ENCODE data around the gene CSTB. TPM values are rescaled to one million over a fixed set of nuclear protein-coding genes. Genes with fewer than 3 reads are reported as not detected.

CSTB gene
- total RNA-seq, 1 donor from 2014 or later, result 55.8 TPM

DNA sequence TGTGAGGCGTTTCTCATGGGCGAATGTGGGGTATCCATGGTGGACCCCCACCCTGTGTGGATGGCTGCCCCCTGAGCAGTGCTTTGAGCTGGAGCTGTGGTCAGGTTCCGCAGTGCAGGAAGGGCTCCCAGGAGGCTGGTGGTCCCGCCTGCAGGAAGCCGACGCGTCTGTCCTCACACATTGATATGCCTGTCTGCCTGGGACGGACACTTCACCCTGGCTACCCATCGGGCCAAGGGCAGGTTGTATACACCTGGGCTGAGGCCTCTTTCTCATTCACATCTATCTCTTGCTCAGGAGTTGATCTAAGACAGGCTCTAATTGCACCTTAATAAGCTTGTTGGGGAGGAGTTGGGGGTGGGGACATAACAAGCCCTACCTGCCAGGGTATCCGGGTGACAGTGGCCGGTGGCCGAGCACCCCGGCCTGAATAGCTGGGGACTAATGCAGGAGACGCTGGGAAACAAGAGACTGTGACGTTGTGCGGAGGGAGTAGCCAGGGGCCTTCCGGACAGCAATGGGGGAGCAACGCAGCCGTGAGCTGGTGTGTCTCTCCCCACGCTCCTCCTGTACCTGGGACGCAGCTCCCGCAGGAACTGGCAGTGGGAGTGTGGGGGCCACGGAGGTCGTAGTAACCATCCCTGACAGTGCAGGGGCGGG lies 35.5 kb downstream of the CSTB start:
- Mint-ChIP-seq H3K27me3 (ENCODE audit: low read depth) (no peaks in the 10 kb centered on the region), H3K4me3 (ENCODE audit: low read depth) (no peak overlapping the region), H3K27ac (no peak overlapping the region), H3K9me3 (no peaks in the 10 kb centered on the region), H3K4me1 (ENCODE audit: low read depth) (peaks cover 4% of the 10 kb centered on the region), H3K36me3 (ENCODE audit: low read depth) (peaks cover 33% of the 10 kb centered on the region)
- intact Hi-C loops (cut with micrococcal nuclease), result no loop called here
- DNase-seq (ENCODE audit: low spot score), result no peak

GRCh38 chr21:43739621-43740435 lies 36.3 kb downstream of the CSTB start:
- no peaks in the 10 kb centered on the region for H3K27me3 Mint-ChIP-seq (ENCODE audit: low read depth)
- H3K4me1 Mint-ChIP-seq (ENCODE audit: low read depth), result peaks cover 5% of the 10 kb centered on the region
- no peak for DNase-seq (ENCODE audit: low spot score)
- peaks cover 28% of the 10 kb centered on the region for H3K36me3 Mint-ChIP-seq (ENCODE audit: low read depth)
- intact Hi-C loops (cut with micrococcal nuclease), result no loop called here
- no peak overlapping the region for H3K4me3 Mint-ChIP-seq (ENCODE audit: low read depth)
- H3K27ac Mint-ChIP-seq, result no peak overlapping the region
- H3K9me3 Mint-ChIP-seq, result no peaks in the 10 kb centered on the region

- H3K36me3 Mint-ChIP-seq (ENCODE audit: low read depth), result peaks cover 17% of the 10 kb centered on the region
- peaks cover 14% of the 10 kb centered on the region for H3K4me1 Mint-ChIP-seq (ENCODE audit: low read depth)
- H3K4me3 Mint-ChIP-seq (ENCODE audit: low read depth), result no peak overlapping the region
- no peaks in the 10 kb centered on the region for H3K27me3 Mint-ChIP-seq (ENCODE audit: low read depth)
- DNase-seq (ENCODE audit: low spot score), result no peak
- H3K27ac Mint-ChIP-seq, result no peak overlapping the region
- H3K9me3 Mint-ChIP-seq, result no peaks in the 10 kb centered on the region
- intact Hi-C loops (cut with micrococcal nuclease), result no loop called here
These were observed 38.8 kb downstream of the CSTB start for GRCh38 chr21:43737158-43737950.

- Mint-ChIP-seq H3K9me3 (no peaks in the 10 kb centered on the region), H3K4me1 (ENCODE audit: low read depth) (peaks cover 16% of the 10 kb centered on the region), H3K27me3 (ENCODE audit: low read depth) (no peaks in the 10 kb centered on the region), H3K4me3 (ENCODE audit: low read depth) (no peak overlapping the region), H3K36me3 (ENCODE audit: low read depth) (peaks cover 20% of the 10 kb centered on the region), H3K27ac (no peak overlapping the region)
- intact Hi-C loops (cut with micrococcal nuclease), result no loop called here
- no peak for DNase-seq (ENCODE audit: low spot score)
These were observed 39.8 kb downstream of the CSTB start for GRCh38 chr21:43736224-43736883.

GRCh38 chr21:43735236-43736091 lies 40.6 kb downstream of the CSTB start:
- Mint-ChIP-seq H3K4me1 (ENCODE audit: low read depth) (peaks cover 19% of the 10 kb centered on the region), H3K27ac (no peak overlapping the region), H3K9me3 (no peaks in the 10 kb centered on the region), H3K4me3 (ENCODE audit: low read depth) (no peak overlapping the region), H3K27me3 (ENCODE audit: low read depth) (no peaks in the 10 kb centered on the region), H3K36me3 (ENCODE audit: low read depth) (peaks cover 20% of the 10 kb centered on the region)
- no peak for DNase-seq (ENCODE audit: low spot score)
- intact Hi-C loops (cut with micrococcal nuclease), result no loop called here

- Mint-ChIP-seq H3K4me1 (ENCODE audit: low read depth) (peaks cover 20% of the 10 kb centered on the region), H3K27me3 (ENCODE audit: low read depth) (no peaks in the 10 kb centered on the region), H3K4me3 (ENCODE audit: low read depth) (no peak overlapping the region), H3K36me3 (ENCODE audit: low read depth) (peaks cover 20% of the 10 kb centered on the region), H3K9me3 (no peaks in the 10 kb centered on the region), H3K27ac (no peak overlapping the region)
- intact Hi-C loops (cut with micrococcal nuclease), result no loop called here
- no peak for DNase-seq (ENCODE audit: low spot score)
These were observed 41.2 kb downstream of the CSTB start for GRCh38 chr21:43734928-43735229.

GRCh38 chr21:43734131-43734927 lies 41.8 kb downstream of the CSTB start:
- no peak overlapping the region for H3K4me3 Mint-ChIP-seq (ENCODE audit: low read depth)
- H3K27ac Mint-ChIP-seq, result no peak overlapping the region

GRCh38 chr21:43733529-43734071 lies 42.5 kb downstream of the CSTB start:
- Mint-ChIP-seq H3K4me3 (ENCODE audit: low read depth) (no peak overlapping the region), H3K4me1 (ENCODE audit: low read depth) (peaks cover 28% of the 10 kb centered on the region), H3K27ac (no peak overlapping the region), H3K36me3 (ENCODE audit: low read depth) (peaks cover 17% of the 10 kb centered on the region), H3K9me3 (no peaks in the 10 kb centered on the region), H3K27me3 (ENCODE audit: low read depth) (no peaks in the 10 kb centered on the region)
- DNase-seq (ENCODE audit: low spot score), result no peak
- intact Hi-C loops (cut with micrococcal nuclease), result no loop called here

More at GRCh38 chr21:43734131-43734927, 41.8 kb downstream of the CSTB start:
- peaks cover 24% of the 10 kb centered on the region for H3K4me1 Mint-ChIP-seq (ENCODE audit: low read depth)
- H3K27me3 Mint-ChIP-seq (ENCODE audit: low read depth), result no peaks in the 10 kb centered on the region
- no peaks in the 10 kb centered on the region for H3K9me3 Mint-ChIP-seq
- intact Hi-C loops (cut with micrococcal nuclease), result no loop called here
- DNase-seq (ENCODE audit: low spot score), result no peak
- H3K36me3 Mint-ChIP-seq (ENCODE audit: low read depth), result peaks cover 17% of the 10 kb centered on the region

- H3K4me3 Mint-ChIP-seq (ENCODE audit: low read depth), result no peak overlapping the region
These were observed 43.0 kb downstream of the CSTB start for GRCh38 chr21:43733060-43733459.

GRCh38 chr21:43731891-43732711 lies 44.0 kb downstream of the CSTB start:
- intact Hi-C loops (cut with micrococcal nuclease), result no loop called here
- Mint-ChIP-seq H3K27ac (no peak overlapping the region), H3K4me3 (ENCODE audit: low read depth) (no peak overlapping the region), H3K9me3 (no peaks in the 10 kb centered on the region), H3K4me1 (ENCODE audit: low read depth) (peaks cover 42% of the 10 kb centered on the region), H3K27me3 (ENCODE audit: low read depth) (no peaks in the 10 kb centered on the region), H3K36me3 (ENCODE audit: low read depth) (peaks cover 17% of the 10 kb centered on the region)
- DNase-seq (ENCODE audit: low spot score), result no peak

More at GRCh38 chr21:43733060-43733459, 43.0 kb downstream of the CSTB start:
- Mint-ChIP-seq H3K4me1 (ENCODE audit: low read depth) (peaks cover 33% of the 10 kb centered on the region), H3K27me3 (ENCODE audit: low read depth) (no peaks in the 10 kb centered on the region), H3K27ac (no peak overlapping the region), H3K9me3 (no peaks in the 10 kb centered on the region), H3K36me3 (ENCODE audit: low read depth) (peaks cover 20% of the 10 kb centered on the region)
- no peak for DNase-seq (ENCODE audit: low spot score)
- intact Hi-C loops (cut with micrococcal nuclease), result no loop called here

DNA sequence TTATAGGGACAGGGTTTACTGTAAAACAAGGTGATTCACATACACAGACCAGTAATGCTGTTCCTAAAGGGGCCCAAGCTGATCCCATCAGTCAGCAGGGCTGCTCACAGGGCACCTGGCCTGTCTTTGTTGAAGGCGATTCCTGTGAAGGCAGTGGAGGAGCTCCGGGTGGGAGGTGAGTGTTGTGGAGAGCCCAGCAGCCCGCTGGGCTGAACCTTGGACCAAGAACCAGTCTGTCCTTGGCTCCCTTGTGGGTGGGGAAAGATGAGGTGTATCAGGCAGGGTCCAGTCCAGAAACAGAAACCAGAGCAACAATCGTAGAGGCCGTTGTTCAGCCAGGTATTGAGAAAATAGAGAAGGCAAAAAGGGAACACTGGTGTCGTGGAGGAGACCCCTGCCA lies 44.6 kb downstream of the CSTB start:
- intact Hi-C loops (cut with micrococcal nuclease), result no loop called here
- no peak for DNase-seq (ENCODE audit: low spot score)
- Mint-ChIP-seq H3K9me3 (no peaks in the 10 kb centered on the region), H3K4me3 (ENCODE audit: low read depth) (no peak overlapping the region), H3K27ac (no peak overlapping the region), H3K27me3 (ENCODE audit: low read depth) (no peaks in the 10 kb centered on the region), H3K4me1 (ENCODE audit: low read depth) (peaks cover 46% of the 10 kb centered on the region), H3K36me3 (ENCODE audit: low read depth) (peaks cover 21% of the 10 kb centered on the region)

Data from activated T-helper 2 cell treated with anti-CD3 and anti-CD28 coated beads, Interferon-gamma antibody, Interleukin-2, Interleukin-4, amounts not matched to agents 10 μg/mL and 5 μg/mL and 100 μg/mL, durations not matched to agents 14 hours and 24 hours and 36 hours (primary cell).